ENCODE measurements around the gene DNAI1.

GRCh38 chr9:34502471-34502870 lies 43.9 kb downstream of the DNAI1 start:
- TF ChIP-seq POLR2A (IDR thresholded peaks at IDR 0.05) (no peak), EP300 (IDR thresholded peaks at IDR 0.05) (no peak)

All from tibial nerve (tissue), 3 donors.